KBM-7 (cell line): ENCODE data around the gene BMP10.

Source experiments
- DNase-seq: peaks from one replicate; pipeline ENCODE4 v3.0.0-alpha.2; 2015
- in situ Hi-C: fragments of 300-500 bp; cut with MboI; formaldehyde crosslinking; loops from 2 replicates; pipeline ENCODE4 v1.14.3; 2020; ENCODE audit warnings: low sequenced_read_pairs, low pct_unique_long_range_greater_than_20kb, mixed read lengths

The BMP10 gene

GRCh38 chr2:68860111-68860510 is 11.1 kb downstream of the BMP10 start:
- in situ Hi-C loops: no loop called here
- DNase-seq: no peak

- DNase-seq: no peak
- in situ Hi-C loops: loop anchor here (10.0 kb wide), 1 partner anchor 47 kb away; no protein-coding TSS in a partner anchor
Measured at GRCh38 chr2:68857855-68858456, 13.2 kb downstream of the BMP10 start.

DNA sequence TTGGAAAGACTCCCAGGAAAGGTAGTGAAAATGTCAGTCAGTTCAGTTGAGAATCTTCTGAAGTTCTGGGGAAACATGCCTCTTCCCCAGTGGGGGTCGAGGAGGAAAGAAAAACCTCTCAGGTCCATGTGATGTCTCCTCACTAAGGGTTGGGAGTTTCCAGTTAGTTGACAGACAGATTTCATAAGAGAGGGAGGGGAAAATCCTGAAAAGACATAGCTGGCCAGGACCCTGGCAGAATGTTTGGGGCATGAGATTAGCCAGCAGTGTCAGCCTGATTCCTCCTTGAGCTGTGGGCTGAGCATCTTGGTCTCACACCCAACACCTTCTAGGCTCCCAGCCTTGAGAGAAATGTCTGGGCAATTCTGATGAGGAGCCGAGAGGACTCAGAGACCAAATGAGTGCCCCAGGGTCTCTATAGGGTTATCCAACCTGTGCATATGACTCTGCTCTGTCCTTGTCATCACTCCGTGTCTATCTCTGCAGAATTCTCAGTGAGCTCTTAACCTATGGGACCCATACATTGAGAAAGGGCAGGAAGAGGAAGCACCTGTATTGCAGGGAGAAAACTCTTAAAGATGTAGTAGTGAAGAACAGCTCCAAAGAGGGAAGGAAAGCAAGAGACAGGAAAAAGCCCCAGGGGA is 13.9 kb downstream of the BMP10 start:
- in situ Hi-C loops: loop anchor here (10.0 kb wide), 1 partner anchor 47 kb away; no protein-coding TSS in a partner anchor
- DNase-seq: no peak

DNA sequence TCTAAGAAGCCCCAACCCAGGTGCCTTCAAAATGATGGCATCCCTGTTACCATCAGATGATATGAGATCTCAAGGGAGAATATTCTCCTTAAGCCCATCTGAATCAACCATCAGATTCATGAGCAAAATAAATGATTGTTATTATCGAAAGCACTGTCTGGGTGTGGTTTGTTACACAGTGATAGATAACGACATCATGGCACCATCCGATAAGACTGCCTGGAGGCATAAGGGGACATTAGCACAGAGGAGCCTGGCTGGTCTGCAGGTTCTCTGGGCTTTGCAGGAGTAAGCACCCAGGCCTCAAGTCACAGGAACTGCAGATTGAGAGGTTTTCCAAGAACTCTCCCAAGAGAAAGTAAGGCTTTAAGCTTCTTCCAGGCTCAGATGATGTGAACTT is 15.6 kb downstream of the BMP10 start:
- no peak for DNase-seq
- in situ Hi-C loops: loop anchor here (10.0 kb wide), 1 partner anchor 49 kb away; no protein-coding TSS in a partner anchor

- in situ Hi-C loops: loop anchor here (10.0 kb wide), 1 partner anchor 50 kb away; no protein-coding TSS in a partner anchor
- no peak for DNase-seq
Measured at GRCh38 chr2:68854476-68854875, 16.7 kb downstream of the BMP10 start.

- no peak for DNase-seq
- in situ Hi-C loops: loop anchor here (10.0 kb wide), 1 partner anchor 51 kb away; no protein-coding TSS in a partner anchor
Measured at GRCh38 chr2:68853915-68854314, 17.3 kb downstream of the BMP10 start.

GRCh38 chr2:68853035-68853434 is 18.2 kb downstream of the BMP10 start:
- DNase-seq: no peak
- in situ Hi-C loops: loop anchor here (10.0 kb wide), 1 partner anchor 52 kb away; no protein-coding TSS in a partner anchor

GRCh38 chr2:68850524-68850923 is 20.7 kb downstream of the BMP10 start:
- no peak for DNase-seq
- in situ Hi-C loops: loop anchor here (10.0 kb wide), 1 partner anchor 54 kb away; no protein-coding TSS in a partner anchor

- DNase-seq: no peak
Measured at GRCh38 chr2:68849579-68850030, 21.6 kb downstream of the BMP10 start.

GRCh38 chr2:68847751-68848150 is 23.4 kb downstream of the BMP10 start:
- no peak for DNase-seq
- in situ Hi-C loops: no loop called here

More at GRCh38 chr2:68849579-68850030, 21.6 kb downstream of the BMP10 start:
- in situ Hi-C loops: loop anchor here (10.0 kb wide), 1 partner anchor 55 kb away; no protein-coding TSS in a partner anchor

DNA sequence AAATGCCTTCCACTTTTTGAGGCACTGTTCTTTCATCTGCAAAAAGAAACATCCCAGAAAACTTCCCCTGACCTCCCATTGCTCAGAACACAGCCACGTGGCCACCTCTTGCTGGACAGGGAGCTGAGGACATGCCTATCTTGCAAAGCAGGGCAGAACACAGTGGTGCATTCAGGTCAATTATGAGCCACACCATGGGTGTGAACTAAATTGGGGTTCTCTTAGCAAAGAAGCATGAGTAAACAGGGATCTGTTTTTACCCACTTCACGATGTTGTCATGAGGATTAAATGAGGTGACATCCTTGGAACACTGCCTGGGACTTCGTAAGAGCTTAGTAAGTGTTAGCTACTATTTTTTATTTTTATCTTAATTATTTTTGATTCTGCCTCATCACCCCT is 25.1 kb downstream of the BMP10 start:
- in situ Hi-C loops: no loop called here
- no peak for DNase-seq

DNA sequence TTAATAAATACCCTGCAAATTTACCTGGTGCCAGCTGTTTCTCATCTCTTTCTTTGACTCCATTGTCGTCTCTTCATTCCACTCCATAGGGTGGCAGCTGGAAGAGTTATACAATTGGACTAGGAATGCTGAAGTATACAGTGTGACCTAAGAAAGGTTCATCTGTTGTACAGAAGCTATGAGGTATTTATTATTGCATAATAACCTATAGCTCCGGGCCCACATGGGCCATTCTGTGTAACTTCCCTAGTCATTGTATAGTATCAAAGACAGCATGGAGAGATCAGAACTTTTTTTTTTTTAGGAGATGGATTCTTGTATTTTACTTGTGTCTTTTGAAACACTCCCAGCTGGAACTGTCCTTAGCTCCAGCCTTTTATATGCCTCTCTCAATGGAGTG is 26.2 kb downstream of the BMP10 start:
- in situ Hi-C loops: no loop called here
- DNase-seq: no peak

DNA sequence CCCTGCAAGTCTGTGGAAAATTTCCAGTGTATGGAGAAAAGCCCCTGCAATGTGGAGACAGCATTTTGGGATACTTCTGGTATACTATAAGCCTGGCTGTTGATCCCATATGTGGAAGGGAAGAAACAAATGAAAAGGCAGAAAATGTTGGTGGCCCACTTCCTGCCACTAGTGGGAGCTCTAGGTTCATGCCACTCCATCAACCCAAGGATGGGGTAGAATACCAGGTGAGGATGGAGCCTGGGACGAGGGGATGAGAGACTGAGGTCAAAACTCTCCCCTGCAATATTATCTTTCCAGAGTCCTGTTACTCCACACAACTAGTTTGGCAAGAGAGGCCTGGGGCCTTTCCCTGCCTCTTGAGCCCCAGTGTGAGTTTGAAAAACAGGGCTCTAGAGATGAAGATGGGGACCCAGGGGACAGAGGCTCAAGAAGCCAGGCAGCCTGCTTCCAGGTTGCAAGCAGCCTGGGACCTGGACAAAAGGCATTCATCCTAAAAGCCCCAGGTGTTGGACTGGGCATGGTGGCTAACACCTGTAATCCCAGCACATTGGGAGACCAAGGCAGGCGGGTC is 31.9 kb downstream of the BMP10 start:
- peak; percentile 78 for DNase-seq
- in situ Hi-C loops: no loop called here

- no peak for DNase-seq
- in situ Hi-C loops: no loop called here
Measured at GRCh38 chr2:68838641-68839040, 32.6 kb downstream of the BMP10 start.

DNA sequence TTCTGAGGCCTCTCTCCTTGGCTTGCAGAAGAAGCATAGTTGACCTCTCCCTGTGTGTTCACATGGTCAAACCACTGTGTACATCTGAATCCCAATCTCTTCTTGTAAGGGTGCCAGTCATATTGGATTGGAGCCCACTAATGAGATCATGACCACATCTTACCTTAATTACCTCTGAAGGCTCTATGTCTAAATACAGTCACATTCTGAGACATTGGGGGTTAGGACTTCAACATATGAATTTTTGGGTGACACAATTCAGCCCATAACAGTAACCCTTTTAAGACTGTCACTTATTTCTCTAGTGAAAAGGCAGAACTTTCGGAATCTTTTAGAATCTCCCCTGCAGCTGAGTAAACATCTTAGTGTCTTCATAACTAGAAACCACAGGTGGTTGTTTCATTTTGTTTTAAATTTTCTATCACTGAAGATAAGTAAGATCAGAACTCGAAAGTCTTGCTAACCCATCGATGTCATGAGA is 33.3 kb downstream of the BMP10 start:
- in situ Hi-C loops: no loop called here
- no peak for DNase-seq

GRCh38 chr2:68837164-68837860 is 33.9 kb downstream of the BMP10 start:
- in situ Hi-C loops: no loop called here
- DNase-seq: peak; percentile 84

GRCh38 chr2:68835621-68836020 is 35.6 kb downstream of the BMP10 start:
- in situ Hi-C loops: no loop called here
- DNase-seq: peak; percentile 76

DNA sequence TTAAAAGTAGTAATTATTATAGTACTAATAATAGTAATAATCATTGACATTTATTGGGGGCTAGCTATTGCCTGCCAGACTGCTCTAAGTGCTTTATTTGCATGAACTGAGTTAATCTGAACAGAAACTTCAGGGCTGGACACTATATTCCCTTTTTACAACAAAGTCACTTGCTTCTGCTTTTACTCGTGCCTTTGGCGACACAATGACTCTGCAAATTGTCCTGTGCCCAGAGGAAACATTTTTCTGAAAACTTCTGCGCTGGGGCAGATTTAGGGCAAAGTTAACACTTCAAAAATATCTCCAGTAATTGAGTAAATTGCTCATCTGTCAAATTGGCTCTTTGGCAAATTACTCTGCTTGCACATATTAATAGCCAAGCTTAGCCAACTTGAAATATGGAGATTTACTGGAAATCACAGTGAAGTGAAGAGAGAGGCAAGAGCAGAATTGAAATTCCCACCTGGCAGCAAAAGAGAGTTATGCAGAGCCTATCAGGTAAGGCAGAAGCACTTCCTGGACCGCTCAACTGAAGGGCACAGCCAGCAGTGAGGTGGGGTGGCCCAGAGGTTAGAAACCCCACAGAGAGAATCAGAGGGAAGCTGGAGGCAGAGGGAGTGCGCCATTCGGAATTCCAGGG is 36.3 kb downstream of the BMP10 start:
- in situ Hi-C loops: no loop called here
- DNase-seq: peak; percentile 62

DNA sequence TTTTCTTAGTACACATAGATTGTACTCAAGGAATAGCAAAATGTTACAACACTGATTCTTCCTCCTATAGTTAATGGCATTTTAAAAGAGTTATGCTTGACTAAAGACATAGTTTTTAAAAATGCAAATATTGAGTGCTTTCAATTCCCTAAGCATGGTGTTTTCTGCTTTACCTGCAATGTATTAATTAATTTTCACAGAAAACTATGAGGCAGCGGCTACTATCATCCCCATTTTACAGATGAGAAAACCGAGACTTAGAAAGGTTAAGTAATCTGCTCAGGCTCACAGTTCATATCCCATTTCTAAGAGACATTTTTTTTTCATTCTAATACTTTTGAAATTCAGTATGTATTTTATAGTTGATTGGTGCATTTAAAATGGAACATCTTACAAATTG is 38.0 kb downstream of the BMP10 start:
- in situ Hi-C loops: no loop called here
- no peak for DNase-seq
